Body of pancreas (tissue), 4 donors: ENCODE results near the gene CAPG. TPM values are rescaled to one million over a fixed set of nuclear protein-coding genes. Genes with fewer than 3 reads are reported as not detected.

ENCODE experiments used
- ATAC-seq: fragments of 150-250 bp; one replicate; pipeline ENCODE4 v1.9.1; 2016
- DNase-seq, 4 donors: peaks; one replicate each; pipeline ENCODE4 v3.0.0-alpha.2; 2019
- H3K27ac ChIP-seq, 4 donors: fragments of 200-600 bp; sonication (generic); 1 replicate in 3 of 4; 2 replicates in 1 of 4; pipeline versions ENCODE4 v1.5.1 to v1.6.1; 2016 to 2019; ENCODE audit warnings: mild to moderate bottlenecking in 1 of 4, mixed read lengths in 1 of 4, moderate library complexity in 1 of 4
- H3K27me3 ChIP-seq, 2 donors: fragments of 200-600 bp; sonication (generic); one replicate each; pipeline ENCODE4 v1.6.0; 2016; ENCODE audit warnings: mild to moderate bottlenecking in 1 of 2
- H3K36me3 ChIP-seq, 2 donors: fragments of 200-600 bp; sonication (generic); replicated peaks in 1 of 2; 2 replicates each; pipeline ENCODE4 v1.5.1; 2016; ENCODE audit warnings: low read depth in 2 of 2; ENCODE audit not compliant: insufficient read depth in 1 of 2
- H3K4me1 ChIP-seq: fragments of 200-600 bp; sonication (generic); one replicate; pipeline ENCODE4 v1.6.0; 2016
- H3K4me3 ChIP-seq, 2 donors: fragments of 200-600 bp; sonication (generic); 1 replicate in 1 of 2; 2 replicates in 1 of 2; pipeline ENCODE4 v1.5.1; 2016 to 2019
- H3K9me3 ChIP-seq, 3 donors: fragments of 200-600 bp; sonication (generic); 1 replicate in 2 of 3; 2 replicates in 1 of 3; pipeline ENCODE4 v1.5.1; 2016
- POLR2A ChIP-seq, 3 donors: fragments of 450-650 bp; IDR thresholded peaks; one replicate each; pipeline ENCODE4 v1.6.1; 2016; ENCODE audit warnings: antibody characterized with exemption in 3 of 3, mild to moderate bottlenecking in 2 of 3
- WGBS, 2 donors: methylation state at CpG; one replicate each; pipeline ENCODE4 v1.1.5; 2017; 5-methylcytosine and 5-hydroxymethylcytosine counted together
- intact Hi-C: fragments of 100-400 bp; cut with DNase I; formaldehyde crosslinking; loops from one replicate; pipeline ENCODE4 v1.15.1; 2023
- total RNA-seq, 2 donors: library from RNA; depleted of rRNA; stranded (reverse); fragments of >200 nt; gene quantifications; one replicate each; pipeline ENCODE4 v1.1.0, GENCODE V29; 2016
- TF ChIP-seq, protein P1 (sequence below), 7 experiments: fragments of 450-650 bp in 4 of 7; fragments of 200-600 bp in 3 of 7; sonication (generic) in 3 of 7; IDR thresholded peaks; one replicate each; pipeline ENCODE4 v1.5.1; 2016 to 2019; ENCODE audit warnings: antibody characterized with exemption in 7 of 7

The CAPG gene
- total RNA-seq, 2 donors from 2014 or later, result 26.0 to 35.0 TPM

DNA sequence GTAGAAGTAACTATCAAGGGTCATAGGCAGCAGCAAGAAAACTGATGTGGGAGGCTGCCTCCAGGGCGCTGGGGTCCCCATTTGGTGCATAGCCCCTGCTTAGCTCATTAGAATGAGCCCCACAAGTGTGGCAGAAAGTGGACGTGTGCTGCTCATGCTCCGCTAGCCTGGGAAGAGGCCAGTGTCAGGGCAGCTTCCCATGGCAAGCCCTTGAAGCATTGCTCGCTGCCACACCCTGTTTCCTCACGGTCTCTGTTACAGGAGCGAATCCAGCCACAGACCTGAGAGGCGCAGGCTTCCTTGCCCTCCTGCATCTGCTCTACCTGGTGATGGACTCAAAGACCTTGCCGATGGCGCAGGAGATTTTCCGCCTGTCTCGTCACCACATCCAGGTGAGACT is 33.1 kb downstream of the CAPG start:
- Histone ChIP-seq H3K27ac (no peak overlapping the region), H3K36me3 (peaks cover 0 to 1% of the 10 kb centered on the region in 2 donors), H3K9me3 (no peaks in the 10 kb centered on the region), H3K4me1 (no peaks in the 10 kb centered on the region), H3K4me3 (no peak overlapping the region), H3K27me3 (no peaks in the 10 kb centered on the region)
- intact Hi-C loops, result no loop called here
- DNase-seq, result no peak
- TF ChIP-seq, protein P1, sequence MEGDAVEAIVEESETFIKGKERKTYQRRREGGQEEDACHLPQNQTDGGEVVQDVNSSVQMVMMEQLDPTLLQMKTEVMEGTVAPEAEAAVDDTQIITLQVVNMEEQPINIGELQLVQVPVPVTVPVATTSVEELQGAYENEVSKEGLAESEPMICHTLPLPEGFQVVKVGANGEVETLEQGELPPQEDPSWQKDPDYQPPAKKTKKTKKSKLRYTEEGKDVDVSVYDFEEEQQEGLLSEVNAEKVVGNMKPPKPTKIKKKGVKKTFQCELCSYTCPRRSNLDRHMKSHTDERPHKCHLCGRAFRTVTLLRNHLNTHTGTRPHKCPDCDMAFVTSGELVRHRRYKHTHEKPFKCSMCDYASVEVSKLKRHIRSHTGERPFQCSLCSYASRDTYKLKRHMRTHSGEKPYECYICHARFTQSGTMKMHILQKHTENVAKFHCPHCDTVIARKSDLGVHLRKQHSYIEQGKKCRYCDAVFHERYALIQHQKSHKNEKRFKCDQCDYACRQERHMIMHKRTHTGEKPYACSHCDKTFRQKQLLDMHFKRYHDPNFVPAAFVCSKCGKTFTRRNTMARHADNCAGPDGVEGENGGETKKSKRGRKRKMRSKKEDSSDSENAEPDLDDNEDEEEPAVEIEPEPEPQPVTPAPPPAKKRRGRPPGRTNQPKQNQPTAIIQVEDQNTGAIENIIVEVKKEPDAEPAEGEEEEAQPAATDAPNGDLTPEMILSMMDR (IDR thresholded peaks at IDR 0.05), result no peak
- no peak for TF ChIP-seq POLR2A (IDR thresholded peaks at IDR 0.05)
- ATAC-seq, result no peak
- WGBS, 2 donors, result 98 to 99% methylated on average over 11 of the region's 11 CpGs

DNA sequence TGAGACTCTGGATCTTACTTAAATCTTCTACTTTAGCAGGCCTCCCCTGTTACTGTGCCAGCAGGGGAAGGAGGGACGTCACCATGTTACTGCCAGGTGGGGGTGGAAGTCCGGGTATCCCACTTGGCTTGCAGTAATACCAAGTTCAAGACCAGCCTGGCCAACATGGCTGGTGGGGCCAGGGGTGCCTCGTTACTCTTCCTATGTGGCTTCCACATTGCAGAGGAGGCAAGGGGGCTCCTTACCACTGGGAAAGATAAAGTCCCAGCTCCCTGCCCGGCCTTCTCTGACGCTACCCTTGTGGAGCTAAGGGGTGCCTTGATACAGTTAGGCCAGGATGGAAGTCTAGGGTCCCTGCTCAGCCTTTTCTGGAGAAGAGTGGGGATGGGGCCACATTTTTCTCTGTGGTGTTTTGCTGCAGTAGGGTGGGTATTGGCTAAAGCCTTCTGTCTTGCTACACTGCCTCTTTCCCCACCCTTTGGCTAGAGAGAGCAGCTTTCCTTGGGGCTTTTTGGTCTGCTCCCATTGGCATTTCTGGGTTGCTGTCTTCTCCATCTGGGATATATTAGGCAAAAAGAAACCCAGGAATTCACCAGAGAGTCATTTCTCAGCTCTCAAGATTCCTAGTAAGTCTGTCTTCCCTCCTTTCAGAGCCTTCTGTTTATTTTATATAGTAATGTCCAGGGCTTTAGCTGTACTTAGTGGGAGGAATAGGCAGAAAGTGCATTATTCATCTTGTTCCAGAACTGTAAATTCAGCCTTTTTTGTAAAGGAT is 33.7 kb downstream of the CAPG start:
- no peak for ATAC-seq

DNA sequence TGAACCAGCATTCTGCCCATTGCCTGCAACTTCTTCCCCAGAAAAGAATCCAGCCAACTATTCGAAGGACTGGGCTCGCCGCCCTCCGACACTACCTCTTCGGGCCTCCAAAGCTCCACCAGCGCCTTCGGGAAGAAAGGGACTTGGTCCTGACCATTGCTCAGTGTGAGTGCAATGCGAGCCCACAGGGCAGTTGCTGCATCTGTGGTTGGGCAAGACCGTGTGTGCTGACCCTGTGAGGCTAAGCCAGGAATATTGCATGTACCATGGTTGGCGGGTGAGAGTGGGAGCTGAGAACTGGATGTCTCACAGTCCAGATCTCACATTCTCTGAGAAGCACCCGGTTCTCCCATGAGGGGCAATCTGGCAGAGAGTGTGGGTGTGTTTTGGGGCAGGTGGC is 39.1 kb downstream of the CAPG start:
- TF ChIP-seq, protein P1 (IDR thresholded peaks at IDR 0.05), result no peak
- no peaks in the 10 kb centered on the region for H3K27me3 ChIP-seq
- no peak overlapping the region for H3K27ac ChIP-seq
- DNase-seq, result no peak
- H3K9me3 ChIP-seq, result no peaks in the 10 kb centered on the region
- no peaks in the 10 kb centered on the region for H3K4me1 ChIP-seq
- no peak overlapping the region for H3K4me3 ChIP-seq
- no peak for ATAC-seq
- intact Hi-C loops, result no loop called here
- H3K36me3 ChIP-seq, result no peaks in the 10 kb centered on the region
- 97 to 100% methylated on average over 6 to 11 of the region's 11 CpGs for WGBS, 2 donors

More for the DNA sequence above, 33.7 kb downstream of the CAPG start:
- no peak for DNase-seq
- Histone ChIP-seq H3K4me3 (no peak overlapping the region), H3K9me3 (no peaks in the 10 kb centered on the region), H3K36me3 (peaks cover 0 to 1% of the 10 kb centered on the region in 2 donors), H3K4me1 (no peaks in the 10 kb centered on the region), H3K27ac (no peak overlapping the region), H3K27me3 (no peaks in the 10 kb centered on the region)
- intact Hi-C loops, result no loop called here
- no peak for TF ChIP-seq POLR2A (IDR thresholded peaks at IDR 0.05)
- TF ChIP-seq, protein P1 (IDR thresholded peaks at IDR 0.05), result no peak
- 86 to 91% methylated on average over 5 of the region's 5 CpGs for WGBS, 2 donors

DNA sequence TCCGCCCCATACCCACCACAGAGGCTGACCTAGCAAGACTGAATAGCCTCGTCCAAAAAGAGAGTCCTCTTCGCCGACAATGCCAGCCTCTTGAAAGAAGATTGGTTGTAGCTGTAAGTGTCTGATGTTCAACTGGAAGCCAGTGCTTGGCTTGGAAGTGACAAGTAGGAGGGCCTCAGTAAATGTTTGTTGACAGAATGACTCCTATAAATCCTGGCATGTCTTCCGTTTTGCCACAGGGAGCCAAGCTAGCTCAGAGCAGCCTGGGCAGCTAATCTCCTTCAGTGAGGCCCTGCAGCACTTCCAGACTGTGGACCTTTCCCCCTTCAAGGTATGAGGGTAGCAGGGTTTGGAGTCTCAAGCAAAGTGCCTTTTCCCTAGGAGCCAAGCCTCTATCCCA is 40.7 kb downstream of the CAPG start:
- no peak overlapping the region for H3K4me3 ChIP-seq
- WGBS, 2 donors, result 81 to 88% methylated on average over 5 of the region's 5 CpGs
- H3K36me3 ChIP-seq, result no peaks in the 10 kb centered on the region
- ATAC-seq (no peak), DNase-seq (no peak)
- intact Hi-C loops, result loop anchor here (5.0 kb wide), 1 partner anchor 33 kb away; no protein-coding TSS in a partner anchor
- no peaks in the 10 kb centered on the region for H3K9me3 ChIP-seq
- H3K27ac ChIP-seq, result no peak overlapping the region
- H3K4me1 ChIP-seq, result no peaks in the 10 kb centered on the region
- TF ChIP-seq, protein P1 (IDR thresholded peaks at IDR 0.05), result no peak
- TF ChIP-seq POLR2A (IDR thresholded peaks at IDR 0.05), result no peak
- H3K27me3 ChIP-seq, result no peaks in the 10 kb centered on the region

DNA sequence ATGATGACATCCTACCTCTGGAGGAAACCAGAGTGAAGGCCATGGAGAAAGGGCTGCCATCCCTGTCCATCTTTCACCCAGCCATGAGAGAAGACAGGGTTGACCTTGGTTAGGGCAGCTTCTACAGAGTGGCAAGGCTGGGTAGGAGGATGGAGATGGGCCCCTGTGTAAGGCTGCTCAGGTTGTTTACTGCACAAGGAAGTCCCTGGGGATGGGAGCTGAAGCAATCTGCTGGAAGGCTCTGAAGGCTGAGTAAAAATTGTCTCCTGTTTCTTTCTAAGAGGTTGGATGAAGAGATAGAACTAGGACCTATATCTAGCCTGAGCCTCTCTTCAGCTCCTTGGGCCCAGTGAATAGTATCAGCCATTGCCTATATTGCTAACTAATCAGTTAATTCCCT is 41.2 kb downstream of the CAPG start:
- Histone ChIP-seq H3K27ac (no peak overlapping the region), H3K4me3 (no peak overlapping the region), H3K27me3 (no peaks in the 10 kb centered on the region), H3K9me3 (no peaks in the 10 kb centered on the region), H3K4me1 (no peaks in the 10 kb centered on the region), H3K36me3 (no peaks in the 10 kb centered on the region)
- DNase-seq (no peak), ATAC-seq (no peak)
- no peak for TF ChIP-seq POLR2A (IDR thresholded peaks at IDR 0.05)
- TF ChIP-seq, protein P1 (IDR thresholded peaks at IDR 0.05), result no peak
- intact Hi-C loops, result loop anchor here (5.0 kb wide), 1 partner anchor 33 kb away; no protein-coding TSS in a partner anchor
